IMR-90 (cell line): ENCODE measurements around the gene ZNF292. TPM values are rescaled to one million over a fixed set of nuclear protein-coding genes. Genes with fewer than 3 reads are reported as not detected.

Experiments used
- ATAC-seq: fragments of 200-7000 bp; cut with Tn5 transposase; 2 replicates; pipeline ENCODE4 v1.9.1; 2020; ENCODE audit warnings: low read depth, mild to moderate bottlenecking, moderate library complexity
- BruUV-seq: library from RNA; stranded (reverse); fragments of 400-500 nt; replicated peaks from 2 replicates; lab custom pipeline; 2021; lab: Mats Ljungman, UMichigan
- CTCF ChIA-PET: fragments of 300-600 bp; formaldehyde crosslinking; extraction: SDS; loops from one replicate; lab custom pipeline; 2021; ENCODE audit warnings: antibody characterized with exemption; lab: Yijun Ruan, JAX
- POLR2A ChIA-PET: fragments of 300-600 bp; sonication (Branson Sonifier 250); formaldehyde crosslinking; loops from one replicate; lab custom pipeline; 2022; ENCODE audit warnings: antibody characterized with exemption; ENCODE audit not compliant: unreplicated experiment; lab: Charles Lee
- DNase-seq: peaks from one replicate; pipeline ENCODE4 v3.0.0; 2013
- H2AFZ ChIP-seq: replicated peaks from 2 replicates; pipeline ENCODE3; 2013; ENCODE audit warnings: low read length, mild to moderate bottlenecking; ENCODE audit not compliant: poor library complexity
- H2AK5ac ChIP-seq: 2 replicates; pipeline ENCODE4 v1.6.1; 2013; ENCODE audit warnings: low read depth, low read length, inconsistent platforms
- H2AK9ac ChIP-seq: replicated peaks from 2 replicates; pipeline ENCODE3; 2013; ENCODE audit warnings: mild to moderate bottlenecking, low read depth, low read length, moderate library complexity; ENCODE audit not compliant: poor library complexity
- H2BK120ac ChIP-seq: 2 replicates; pipeline ENCODE4 v1.6.1; 2013; ENCODE audit warnings: low read depth, low read length, inconsistent platforms
- H2BK15ac ChIP-seq: 3 replicates; pipeline ENCODE4 v1.6.1; 2013; ENCODE audit warnings: low read depth, low read length, inconsistent platforms
- H2BK20ac ChIP-seq: 2 replicates; pipeline ENCODE4 v1.6.1; 2013; ENCODE audit warnings: low read depth, mild to moderate bottlenecking, inconsistent platforms, low read length, moderate library complexity
- H2BK5ac ChIP-seq: 2 replicates; pipeline ENCODE4 v1.6.1; 2013; ENCODE audit warnings: mild to moderate bottlenecking, low read depth, low read length, inconsistent platforms; ENCODE audit not compliant: poor library complexity, severe bottlenecking
- H3K14ac ChIP-seq: replicated peaks from 2 replicates; pipeline ENCODE4 v1.6.1; 2013; ENCODE audit warnings: low read depth, low read length, inconsistent platforms
- H3K18ac ChIP-seq: 2 replicates; pipeline ENCODE4 v1.6.1; 2013; ENCODE audit warnings: low read depth, low read length, control low read depth
- H3K23ac ChIP-seq: 2 replicates; pipeline ENCODE4 v1.6.1; 2013; ENCODE audit warnings: low read depth, low read length, inconsistent platforms
- H3K27ac ChIP-seq: 2 replicates; pipeline ENCODE4 v1.5.1; 2013; ENCODE audit warnings: mild to moderate bottlenecking, control low read depth, low read length; ENCODE audit not compliant: insufficient read depth
- H3K27me3 ChIP-seq: 2 replicates; pipeline ENCODE4 v1.6.1; 2013; ENCODE audit warnings: low read length; ENCODE audit not compliant: control insufficient read depth, insufficient read depth
- H3K36me3 ChIP-seq: 2 replicates; pipeline ENCODE4 v1.6.1; 2013; ENCODE audit warnings: low read length, mixed read lengths; ENCODE audit not compliant: control insufficient read depth, insufficient read depth
- H3K4ac ChIP-seq: 2 replicates; pipeline ENCODE4 v1.6.1; 2013; ENCODE audit warnings: low read depth, low read length, inconsistent platforms
- H3K4me1 ChIP-seq: 2 replicates; pipeline ENCODE4 v1.6.1; 2013; ENCODE audit warnings: low read length, mixed read lengths; ENCODE audit not compliant: control insufficient read depth, insufficient read depth
- H3K4me2 ChIP-seq: 2 replicates; pipeline ENCODE4 v1.6.1; 2013; ENCODE audit warnings: low read depth, mild to moderate bottlenecking, control low read depth, low read length, moderate library complexity
- H3K4me3 ChIP-seq: 2 replicates; pipeline ENCODE4 v1.5.1; 2013; ENCODE audit warnings: low read depth, mild to moderate bottlenecking, control low read depth, low read length, moderate library complexity; ENCODE audit not compliant: insufficient read depth
- H3K56ac ChIP-seq: 2 replicates; pipeline ENCODE4 v1.6.1; 2013; ENCODE audit warnings: low read length, inconsistent platforms; ENCODE audit not compliant: insufficient read depth; ENCODE audit errors: extremely low read depth
- H3K79me1 ChIP-seq, 2 experiments: 2 replicates each; pipeline ENCODE4 v1.6.1; 2013; ENCODE audit warnings: low read length in 2 of 2, inconsistent platforms in 1 of 2, low read depth in 1 of 2
- H3K9ac ChIP-seq: 2 replicates; pipeline ENCODE4 v1.6.1; 2013; ENCODE audit warnings: low read depth, low read length, control low read depth
- H3K9me1 ChIP-seq: 2 replicates; pipeline ENCODE4 v1.6.1; 2013; ENCODE audit warnings: low read length, inconsistent platforms; ENCODE audit not compliant: insufficient read depth
- H3K9me3 ChIP-seq: 2 replicates; pipeline ENCODE4 v1.6.1; 2013; ENCODE audit warnings: low read length; ENCODE audit not compliant: control insufficient read depth, insufficient read depth
- H4K20me1 ChIP-seq: 2 replicates; pipeline ENCODE4 v1.6.1; 2013; ENCODE audit warnings: low read length, inconsistent platforms; ENCODE audit not compliant: insufficient read depth
- H4K5ac ChIP-seq: 2 replicates; pipeline ENCODE4 v1.6.1; 2013; ENCODE audit warnings: mild to moderate bottlenecking, low read depth, low read length, control low read depth
- H4K8ac ChIP-seq, 2 experiments: 2 replicates each; pipeline ENCODE4 v1.6.1; 2013; ENCODE audit warnings: low read depth in 2 of 2, low read length in 2 of 2, control low read depth in 1 of 2, inconsistent platforms in 1 of 2
- H4K91ac ChIP-seq: 2 replicates; pipeline ENCODE4 v1.6.1; 2013; ENCODE audit warnings: low read depth, low read length, inconsistent platforms; ENCODE audit not compliant: insufficient read depth
- BHLHE40 ChIP-seq: fragments of 150-350 bp; IDR thresholded peaks from 2 replicates; pipeline ENCODE4 v1.6.1; 2016; ENCODE audit warnings: mild to moderate bottlenecking, low read depth, low read length
- CEBPB ChIP-seq: IDR thresholded peaks from 2 replicates; pipeline ENCODE4 v1.6.1; 2012; ENCODE audit warnings: low read depth, low read length, improper control_type of control experiment
- CHD1 ChIP-seq: IDR thresholded peaks from 2 replicates; pipeline ENCODE4 v1.6.1; 2012; ENCODE audit warnings: low read depth, low read length, improper control_type of control experiment
- FOS ChIP-seq: fragments of 150-350 bp; IDR thresholded peaks from 2 replicates; pipeline ENCODE4 v1.6.1; 2016; ENCODE audit warnings: low read depth, low read length
- MXI1 ChIP-seq: IDR thresholded peaks from 2 replicates; pipeline ENCODE4 v1.6.1; 2012; ENCODE audit warnings: low read depth, mild to moderate bottlenecking, low read length, moderate library complexity, borderline replicate concordance
- NFE2L2 ChIP-seq: fragments of 150-350 bp; IDR thresholded peaks from 2 replicates; pipeline ENCODE4 v1.6.1; 2016; ENCODE audit warnings: low read depth, mild to moderate bottlenecking, low read length
- RCOR1 ChIP-seq: IDR thresholded peaks from 2 replicates; pipeline ENCODE4 v1.6.1; 2012; ENCODE audit warnings: mild to moderate bottlenecking, low read length, improper control_type of control experiment; ENCODE audit not compliant: insufficient replicate concordance
- RFX5 ChIP-seq: IDR thresholded peaks from 2 replicates; pipeline ENCODE4 v1.8.0; 2012; ENCODE audit warnings: low read depth, mild to moderate bottlenecking, low read length, moderate library complexity
- SMC3 ChIP-seq: fragments of 150-350 bp; IDR thresholded peaks from 2 replicates; pipeline ENCODE4 v1.6.1; 2016; ENCODE audit warnings: low read depth, mild to moderate bottlenecking, antibody characterized with exemption, low read length, moderate library complexity
- USF2 ChIP-seq: fragments of 150-350 bp; IDR thresholded peaks from 2 replicates; pipeline ENCODE4 v1.6.1; 2017; ENCODE audit warnings: mild to moderate bottlenecking, antibody characterized with exemption, low read length, low read depth
- WGBS, 2 experiments: methylation state at CpG; one replicate each; pipeline versions ENCODE4 v1.1.5 to v1.1.7; 2013; ENCODE audit warnings: missing lambda C conversion rate in 2 of 2; ENCODE audit not compliant: insufficient read length in 1 of 2; ENCODE audit errors: extremely low coverage in 2 of 2; 5-methylcytosine and 5-hydroxymethylcytosine counted together
- dilution Hi-C: fragments of 300-500 bp; cut with HindIII; formaldehyde crosslinking; loops from one replicate; pipeline ENCODE4 v1.14.3; 2018; ENCODE audit warnings: low sequenced_read_pairs; ENCODE audit not compliant: unreplicated experiment
- in situ Hi-C: fragments of 300-500 bp; cut with MboI; formaldehyde crosslinking; loops from 3 replicates; pipeline ENCODE4 v1.14.3; 2019; ENCODE audit warnings: low sequenced_read_pairs, inconsistent platforms, mixed read lengths
- intact Hi-C: fragments of 100-400 bp; cut with micrococcal nuclease; formaldehyde crosslinking; loops from 2 replicates; pipeline ENCODE4 v1.10.0; 2022
- polyA plus RNA-seq, 3 experiments: library from polyadenylated mRNA; depleted of rRNA; stranded (reverse); fragments of >200 nt; gene quantifications; 2 replicates each; pipeline ENCODE4 v1.2.3, GENCODE V29; 2012; ENCODE audit warnings: low replicate concordance in 1 of 3
- total RNA-seq: library from RNA; depleted of rRNA; stranded (reverse); fragments of >200 nt; gene quantifications from 2 replicates; pipeline ENCODE4 v1.2.3, GENCODE V29; 2012

ZNF292 gene
- total and polyA plus RNA-seq, 2 of the 4 experiments (the other 2 are of a cell fraction) = 5.5 to 28.3 TPM

DNA sequence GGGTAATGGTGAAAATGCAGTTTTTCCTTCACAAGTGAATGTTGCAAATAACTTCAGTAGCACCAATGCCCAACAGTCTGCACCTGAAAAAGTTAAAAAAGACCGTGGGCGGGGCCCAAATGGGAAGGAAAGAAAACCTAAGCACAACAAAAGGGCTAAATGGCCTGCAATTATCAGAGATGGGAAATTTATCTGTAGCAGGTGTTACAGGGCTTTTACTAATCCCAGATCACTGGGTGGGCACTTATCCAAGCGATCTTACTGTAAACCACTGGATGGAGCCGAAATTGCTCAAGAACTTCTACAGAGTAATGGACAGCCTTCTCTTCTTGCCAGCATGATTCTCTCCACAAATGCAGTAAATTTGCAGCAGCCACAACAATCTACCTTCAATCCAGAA lies 102.2 kb downstream of the ZNF292 start:
- no peak overlapping the region for H2BK120ac ChIP-seq
- H3K56ac ChIP-seq = no peak overlapping the region
- no peaks in the 10 kb centered on the region for H3K9me1 ChIP-seq
- POLR2A ChIA-PET = no interaction called here
- peaks cover 30% of the 10 kb centered on the region for H3K36me3 ChIP-seq
- H2BK15ac ChIP-seq = no peak overlapping the region
- H3K18ac ChIP-seq = no peak overlapping the region
- H2AFZ ChIP-seq = no peak overlapping the region
- no peak for DNase-seq
- H3K4me1 ChIP-seq = no peaks in the 10 kb centered on the region
- peaks cover 24 to 34% of the 10 kb centered on the region in 2 experiments for H3K79me1 ChIP-seq
- dilution Hi-C loops = no loop called here
- no peaks in the 10 kb centered on the region for H3K27me3 ChIP-seq
- no peak for ATAC-seq
- H3K4ac ChIP-seq = no peak overlapping the region
- H2AK5ac ChIP-seq = no peak overlapping the region
- H4K8ac ChIP-seq = no peak overlapping the region
- no peak overlapping the region for H3K23ac ChIP-seq
- no peaks in the 10 kb centered on the region; the same call in 1 of the 2 replicates for H4K20me1 ChIP-seq
- H3K14ac ChIP-seq = no peak overlapping the region
- 88% methylated on average over 2 of the region's 4 CpGs; no CpG with 5 or more reads in 1 of the 2 experiments for WGBS, 2 experiments
- no peak overlapping the region for H4K5ac ChIP-seq
- H4K91ac ChIP-seq = no peak overlapping the region
- no peak overlapping the region for H3K27ac ChIP-seq
- no TSS peak for BruUV-seq
- H3K4me3 ChIP-seq = no peak overlapping the region
- TF ChIP-seq FOS (no peak), USF2 (no peak), CEBPB (no peak), MXI1 (no peak), BHLHE40 (no peak), SMC3 (no peak), RFX5 (no peak), CHD1 (no peak), NFE2L2 (no peak), RCOR1 (no peak)
- H2BK5ac ChIP-seq = no peak overlapping the region
- intact Hi-C loops = no loop called here
- H3K4me2 ChIP-seq = no peak overlapping the region
- no peak overlapping the region for H2BK20ac ChIP-seq
- no peak overlapping the region for H3K9ac ChIP-seq
- no peaks in the 10 kb centered on the region; the same call in 1 of the 2 replicates for H3K9me3 ChIP-seq
- in situ Hi-C loops = no loop called here
- CTCF ChIA-PET = no interaction called here
- H2AK9ac ChIP-seq = no peak overlapping the region
